WTC11 (cell line): ENCODE measurements around the gene RFC1. TPM values are rescaled to one million over a fixed set of nuclear protein-coding genes. Genes with fewer than 3 reads are reported as not detected.
"Not testable (repeated sequence)": the region's sequence is repeated elsewhere in the genome, so short reads cannot be mapped to it uniquely, and the experiment has no call there.

Source experiments
- ATAC-seq: fragments of 200-7000 bp; cut with Tn5 transposase; 2 replicates; pipeline ENCODE4 v1.10.0; 2021; ENCODE audit warnings: mild to moderate bottlenecking, moderate library complexity
- CTCF ChIA-PET: fragments of 300-600 bp; sonication (Branson Sonifier 250); formaldehyde crosslinking; loops from one replicate; lab custom pipeline; 2021; ENCODE audit warnings: antibody characterized with exemption; lab: Charles Lee
- POLR2A ChIA-PET: fragments of 350-600 bp; sonication (Branson Sonifier 250); formaldehyde crosslinking; loops from one replicate; lab custom pipeline; 2021; ENCODE audit warnings: antibody characterized with exemption; lab: Charles Lee
- DNase-seq: peaks from one replicate; pipeline ENCODE4 v3.0.0; 2021; ENCODE audit warnings: low spot score
- H3K27ac Mint-ChIP-seq: 2 replicates; pipeline ENCODE4 v1.8.0; 2021; ENCODE audit warnings: mixed read lengths
- H3K27me3 Mint-ChIP-seq: 2 replicates; pipeline ENCODE4 v1.8.0; 2021; ENCODE audit warnings: low read depth, mild to moderate bottlenecking, moderate library complexity, mixed read lengths
- H3K36me3 Mint-ChIP-seq: 2 replicates; pipeline ENCODE4 v1.8.0; 2021; ENCODE audit warnings: mixed read lengths
- H3K4me1 Mint-ChIP-seq: 2 replicates; pipeline ENCODE4 v1.8.0; 2022; ENCODE audit warnings: mixed read lengths
- H3K4me3 Mint-ChIP-seq: 2 replicates; pipeline ENCODE4 v1.8.0; 2021; ENCODE audit warnings: mild to moderate bottlenecking, moderate library complexity, mixed read lengths
- H3K9me3 Mint-ChIP-seq: 2 replicates; pipeline ENCODE4 v1.8.0; 2021; ENCODE audit warnings: mixed read lengths
- ETV6 ChIP-seq: sonication (generic); formaldehyde crosslinking; IDR thresholded peaks from 2 replicates; pipeline ENCODE4 v1.8.1; 2022; ENCODE audit warnings: mild to moderate bottlenecking, missing genetic modification reagents
- GRHL2 ChIP-seq: fragments of 250-450 bp; sonication (Bioruptor Pico); IDR thresholded peaks from 2 replicates; pipeline ENCODE4 v1.8.0; 2022; ENCODE audit warnings: mild to moderate bottlenecking, moderate library complexity; ENCODE audit not compliant: insufficient replicate concordance, severe bottlenecking
- NFE2L1 ChIP-seq: sonication (generic); formaldehyde crosslinking; IDR thresholded peaks from 2 replicates; pipeline ENCODE4 v1.8.1; 2023; ENCODE audit warnings: missing genetic modification reagents
- NR1H2 ChIP-seq: sonication (generic); formaldehyde crosslinking; IDR thresholded peaks from 2 replicates; pipeline ENCODE4 v1.9.0; 2021; ENCODE audit warnings: mild to moderate bottlenecking, moderate library complexity, missing genetic modification reagents
- OVOL2 ChIP-seq: fragments of 250-450 bp; sonication (Bioruptor Pico); IDR thresholded peaks from 2 replicates; pipeline ENCODE4 v1.9.0; 2021; ENCODE audit warnings: mild to moderate bottlenecking, borderline replicate concordance
- PRRX2 ChIP-seq: fragments of 250-450 bp; sonication (Bioruptor Pico); IDR thresholded peaks from 2 replicates; pipeline ENCODE4 v1.8.0; 2021; ENCODE audit warnings: mild to moderate bottlenecking
- RELA ChIP-seq: sonication (generic); formaldehyde crosslinking; IDR thresholded peaks from 2 replicates; pipeline ENCODE4 v1.8.1; 2022; ENCODE audit warnings: missing genetic modification reagents, mild to moderate bottlenecking, borderline replicate concordance
- ZNF121 ChIP-seq: sonication (generic); formaldehyde crosslinking; IDR thresholded peaks from 2 replicates; pipeline ENCODE4 v1.8.0; 2023; ENCODE audit warnings: missing genetic modification reagents
- ZNF263 ChIP-seq: sonication (generic); formaldehyde crosslinking; IDR thresholded peaks from 2 replicates; pipeline ENCODE4 v1.8.1; 2022; ENCODE audit warnings: low read depth, mild to moderate bottlenecking, moderate library complexity, missing genetic modification reagents
- ZNF416 ChIP-seq: fragments of 250-450 bp; sonication (Bioruptor Pico); IDR thresholded peaks from 2 replicates; pipeline ENCODE4 v1.9.0; 2021; ENCODE audit warnings: mild to moderate bottlenecking, inconsistent platforms
- ZNF423 ChIP-seq: fragments of 250-450 bp; sonication (Bioruptor Pico); IDR thresholded peaks from 2 replicates; pipeline ENCODE4 v2.1.2; 2022; ENCODE audit warnings: mild to moderate bottlenecking, moderate library complexity
- total RNA-seq: library from RNA; stranded (reverse); gene quantifications from 3 replicates; pipeline ENCODE4 v1.2.3, GENCODE V29; 2021
- TF ChIP-seq, protein P1 (sequence below): fragments of 250-450 bp; sonication (Bioruptor Pico); IDR thresholded peaks from 2 replicates; pipeline ENCODE4 v2.1.2; 2022; ENCODE audit warnings: mild to moderate bottlenecking, moderate library complexity
- TF ChIP-seq, protein P2 (sequence below): fragments of 250-450 bp; sonication (Bioruptor Pico); IDR thresholded peaks from 2 replicates; pipeline ENCODE4 v1.9.0; 2021; ENCODE audit warnings: mild to moderate bottlenecking
- TF ChIP-seq, protein P3 (sequence below): sonication (generic); formaldehyde crosslinking; IDR thresholded peaks from 2 replicates; pipeline ENCODE4 v1.8.1; 2023; ENCODE audit warnings: mild to moderate bottlenecking, missing genetic modification reagents
- TF ChIP-seq, protein P4 (sequence below): fragments of 250-450 bp; sonication (Bioruptor Pico); IDR thresholded peaks from 2 replicates; pipeline ENCODE4 v1.8.0; 2021; ENCODE audit warnings: mild to moderate bottlenecking
- TF ChIP-seq, protein P5 (sequence below): sonication (generic); formaldehyde crosslinking; IDR thresholded peaks from 2 replicates; pipeline ENCODE4 v1.8.1; 2023; ENCODE audit warnings: mild to moderate bottlenecking, missing genetic modification reagents, moderate library complexity
- TF ChIP-seq, protein P6 (sequence below): sonication (generic); formaldehyde crosslinking; IDR thresholded peaks from 2 replicates; pipeline ENCODE4 v1.8.1; 2023; ENCODE audit warnings: mild to moderate bottlenecking, moderate library complexity, missing genetic modification reagents
- TF ChIP-seq, protein P7 (sequence below): fragments of 250-450 bp; sonication (Bioruptor Pico); IDR thresholded peaks from 2 replicates; pipeline ENCODE4 v1.9.0; 2021; ENCODE audit warnings: mild to moderate bottlenecking

Gene RFC1
- total RNA-seq, 1 experiment from 2014 or later = 59.4 TPM

DNA sequence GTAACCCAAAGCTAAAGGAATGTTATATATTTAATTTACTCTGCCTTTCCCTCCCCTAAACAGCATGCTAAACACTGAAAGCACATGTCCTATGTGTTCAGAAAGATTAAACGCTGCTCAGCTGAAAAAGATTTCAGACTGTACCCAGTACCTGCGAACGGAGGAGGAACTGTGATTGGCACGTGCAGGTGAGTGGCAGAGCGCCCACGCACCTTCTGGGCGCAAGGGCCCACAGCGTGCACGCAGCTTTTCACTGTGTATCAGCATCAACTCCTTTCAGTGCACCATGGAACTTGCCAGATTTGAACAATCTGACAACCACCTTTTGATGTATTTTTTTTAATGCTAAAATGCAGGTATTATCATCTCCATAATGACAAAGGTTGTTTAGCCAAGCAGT is 87.7 kb downstream of the RFC1 start (continued):
- TF ChIP-seq, protein P1, sequence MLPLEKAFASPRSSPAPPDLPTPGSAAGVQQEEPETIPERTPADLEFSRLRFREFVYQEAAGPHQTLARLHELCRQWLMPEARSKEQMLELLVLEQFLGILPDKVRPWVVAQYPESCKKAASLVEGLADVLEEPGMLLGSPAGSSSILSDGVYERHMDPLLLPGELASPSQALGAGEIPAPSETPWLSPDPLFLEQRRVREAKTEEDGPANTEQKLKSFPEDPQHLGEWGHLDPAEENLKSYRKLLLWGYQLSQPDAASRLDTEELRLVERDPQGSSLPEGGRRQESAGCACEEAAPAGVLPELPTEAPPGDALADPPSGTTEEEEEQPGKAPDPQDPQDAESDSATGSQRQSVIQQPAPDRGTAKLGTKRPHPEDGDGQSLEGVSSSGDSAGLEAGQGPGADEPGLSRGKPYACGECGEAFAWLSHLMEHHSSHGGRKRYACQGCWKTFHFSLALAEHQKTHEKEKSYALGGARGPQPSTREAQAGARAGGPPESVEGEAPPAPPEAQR = no peak

DNA sequence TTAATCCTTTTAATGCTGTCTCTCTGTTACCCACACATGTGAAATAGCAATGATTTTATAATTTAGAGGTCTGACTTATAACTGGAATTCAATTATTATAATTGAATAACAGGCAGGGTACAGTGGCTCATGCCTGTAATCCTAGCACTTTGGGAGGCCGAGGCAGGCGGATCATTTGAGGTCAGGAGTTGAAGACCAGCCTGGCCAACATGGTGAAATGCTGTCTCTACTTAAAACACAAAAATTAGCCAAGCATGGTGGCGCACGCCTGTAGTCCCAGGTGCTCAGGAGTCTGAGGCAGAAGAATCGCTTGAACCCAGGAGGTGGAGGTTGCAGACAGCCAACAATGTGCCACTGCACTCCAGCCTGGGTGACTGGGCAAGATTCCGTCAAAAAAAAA is 88.5 kb downstream of the RFC1 start:
- ATAC-seq, H3K27me3 Mint-ChIP-seq, CTCF ChIA-PET, H3K4me1 Mint-ChIP-seq, H3K9me3 Mint-ChIP-seq, DNase-seq, POLR2A ChIA-PET, H3K27ac Mint-ChIP-seq, H3K4me3 Mint-ChIP-seq: not testable (repeated sequence)
- peaks cover 11% of the 10 kb centered on the region for H3K36me3 Mint-ChIP-seq

DNA sequence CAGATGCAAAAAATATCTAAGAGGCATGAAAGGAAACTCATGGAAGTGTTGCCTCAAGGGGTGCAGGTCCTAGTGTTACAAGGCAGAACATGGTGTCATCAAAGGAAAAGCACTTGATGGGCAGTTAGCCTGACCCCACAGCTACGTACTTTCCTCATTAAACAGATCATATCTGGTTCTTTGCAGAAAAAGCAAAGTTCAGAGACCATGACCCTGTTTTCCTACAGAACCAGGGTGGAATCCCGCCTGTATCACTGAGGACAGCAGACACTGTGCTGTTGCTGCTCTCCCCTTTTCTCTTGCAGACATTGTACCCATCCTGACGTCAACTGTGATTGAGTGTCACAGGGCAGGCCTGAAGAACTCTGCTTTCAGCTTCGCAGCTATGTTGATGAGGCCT is 91.7 kb downstream of the RFC1 start:
- H3K4me1 Mint-ChIP-seq = no peaks in the 10 kb centered on the region
- ChIA-PET POLR2A (no interaction called here), CTCF (no interaction called here)
- H3K9me3 Mint-ChIP-seq = no peaks in the 10 kb centered on the region
- H3K27ac Mint-ChIP-seq = no peak overlapping the region
- no peak overlapping the region for H3K4me3 Mint-ChIP-seq
- ATAC-seq = no peak
- no peak for DNase-seq
- H3K36me3 Mint-ChIP-seq = peaks cover 11% of the 10 kb centered on the region
- TF ChIP-seq NFE2L1 (CRISPR knock-in tag) (no peak), NR1H2 (CRISPR knock-in tag) (no peak), GRHL2 (CRISPR knock-in tag) (no peak), ZNF423 (CRISPR knock-in tag) (no peak)
- TF ChIP-seq, protein P2, sequence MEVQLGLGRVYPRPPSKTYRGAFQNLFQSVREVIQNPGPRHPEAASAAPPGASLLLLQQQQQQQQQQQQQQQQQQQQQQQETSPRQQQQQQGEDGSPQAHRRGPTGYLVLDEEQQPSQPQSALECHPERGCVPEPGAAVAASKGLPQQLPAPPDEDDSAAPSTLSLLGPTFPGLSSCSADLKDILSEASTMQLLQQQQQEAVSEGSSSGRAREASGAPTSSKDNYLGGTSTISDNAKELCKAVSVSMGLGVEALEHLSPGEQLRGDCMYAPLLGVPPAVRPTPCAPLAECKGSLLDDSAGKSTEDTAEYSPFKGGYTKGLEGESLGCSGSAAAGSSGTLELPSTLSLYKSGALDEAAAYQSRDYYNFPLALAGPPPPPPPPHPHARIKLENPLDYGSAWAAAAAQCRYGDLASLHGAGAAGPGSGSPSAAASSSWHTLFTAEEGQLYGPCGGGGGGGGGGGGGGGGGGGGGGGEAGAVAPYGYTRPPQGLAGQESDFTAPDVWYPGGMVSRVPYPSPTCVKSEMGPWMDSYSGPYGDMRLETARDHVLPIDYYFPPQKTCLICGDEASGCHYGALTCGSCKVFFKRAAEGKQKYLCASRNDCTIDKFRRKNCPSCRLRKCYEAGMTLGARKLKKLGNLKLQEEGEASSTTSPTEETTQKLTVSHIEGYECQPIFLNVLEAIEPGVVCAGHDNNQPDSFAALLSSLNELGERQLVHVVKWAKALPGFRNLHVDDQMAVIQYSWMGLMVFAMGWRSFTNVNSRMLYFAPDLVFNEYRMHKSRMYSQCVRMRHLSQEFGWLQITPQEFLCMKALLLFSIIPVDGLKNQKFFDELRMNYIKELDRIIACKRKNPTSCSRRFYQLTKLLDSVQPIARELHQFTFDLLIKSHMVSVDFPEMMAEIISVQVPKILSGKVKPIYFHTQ = no peak
- H3K27me3 Mint-ChIP-seq = no peaks in the 10 kb centered on the region

DNA sequence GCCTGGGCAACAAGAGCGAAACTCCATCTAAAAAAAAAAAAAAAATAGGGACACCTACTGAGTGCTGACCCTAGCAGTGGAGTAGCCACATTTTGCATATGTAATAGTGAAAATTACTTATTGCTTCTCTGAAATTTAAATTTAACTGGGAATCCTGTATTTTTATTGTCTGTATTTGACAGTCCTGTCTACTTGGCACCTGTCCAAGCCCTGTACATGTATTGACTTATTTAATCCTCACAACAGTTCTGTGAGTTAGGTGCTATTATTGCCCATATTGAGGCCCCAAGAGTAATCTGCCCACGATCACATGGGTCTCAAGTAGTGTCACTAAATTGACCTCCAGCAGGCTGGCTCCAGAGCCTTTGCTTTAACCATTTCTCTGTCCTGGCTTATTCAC is 102.3 kb downstream of the RFC1 start:
- Mint-ChIP-seq H3K27ac (no peak overlapping the region), H3K36me3 (peaks cover 2% of the 10 kb centered on the region; the same call in 1 of the 2 replicates), H3K4me1 (peaks cover 4% of the 10 kb centered on the region; the same call in 1 of the 2 replicates), H3K9me3 (peaks cover 3% of the 10 kb centered on the region; the same call in 1 of the 2 replicates), H3K27me3 (no peaks in the 10 kb centered on the region), H3K4me3 (no peak overlapping the region)
- ATAC-seq = no peak
- ChIA-PET CTCF (no interaction called here), POLR2A (no interaction called here)
- DNase-seq = no peak
- no peak for TF ChIP-seq ETV6 (CRISPR knock-in tag)
- TF ChIP-seq, protein P3, sequence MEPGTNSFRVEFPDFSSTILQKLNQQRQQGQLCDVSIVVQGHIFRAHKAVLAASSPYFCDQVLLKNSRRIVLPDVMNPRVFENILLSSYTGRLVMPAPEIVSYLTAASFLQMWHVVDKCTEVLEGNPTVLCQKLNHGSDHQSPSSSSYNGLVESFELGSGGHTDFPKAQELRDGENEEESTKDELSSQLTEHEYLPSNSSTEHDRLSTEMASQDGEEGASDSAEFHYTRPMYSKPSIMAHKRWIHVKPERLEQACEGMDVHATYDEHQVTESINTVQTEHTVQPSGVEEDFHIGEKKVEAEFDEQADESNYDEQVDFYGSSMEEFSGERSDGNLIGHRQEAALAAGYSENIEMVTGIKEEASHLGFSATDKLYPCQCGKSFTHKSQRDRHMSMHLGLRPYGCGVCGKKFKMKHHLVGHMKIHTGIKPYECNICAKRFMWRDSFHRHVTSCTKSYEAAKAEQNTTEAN (CRISPR knock-in tag) = no peak
- TF ChIP-seq, protein P4, sequence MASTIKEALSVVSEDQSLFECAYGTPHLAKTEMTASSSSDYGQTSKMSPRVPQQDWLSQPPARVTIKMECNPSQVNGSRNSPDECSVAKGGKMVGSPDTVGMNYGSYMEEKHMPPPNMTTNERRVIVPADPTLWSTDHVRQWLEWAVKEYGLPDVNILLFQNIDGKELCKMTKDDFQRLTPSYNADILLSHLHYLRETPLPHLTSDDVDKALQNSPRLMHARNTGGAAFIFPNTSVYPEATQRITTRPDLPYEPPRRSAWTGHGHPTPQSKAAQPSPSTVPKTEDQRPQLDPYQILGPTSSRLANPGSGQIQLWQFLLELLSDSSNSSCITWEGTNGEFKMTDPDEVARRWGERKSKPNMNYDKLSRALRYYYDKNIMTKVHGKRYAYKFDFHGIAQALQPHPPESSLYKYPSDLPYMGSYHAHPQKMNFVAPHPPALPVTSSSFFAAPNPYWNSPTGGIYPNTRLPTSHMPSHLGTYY (CRISPR knock-in tag) = no peak
- no peak for TF ChIP-seq ZNF121 (CRISPR knock-in tag)
- TF ChIP-seq, protein P2 = no peak
- TF ChIP-seq, protein P5, sequence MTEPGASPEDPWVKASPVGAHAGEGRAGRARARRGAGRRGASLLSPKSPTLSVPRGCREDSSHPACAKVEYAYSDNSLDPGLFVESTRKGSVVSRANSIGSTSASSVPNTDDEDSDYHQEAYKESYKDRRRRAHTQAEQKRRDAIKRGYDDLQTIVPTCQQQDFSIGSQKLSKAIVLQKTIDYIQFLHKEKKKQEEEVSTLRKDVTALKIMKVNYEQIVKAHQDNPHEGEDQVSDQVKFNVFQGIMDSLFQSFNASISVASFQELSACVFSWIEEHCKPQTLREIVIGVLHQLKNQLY (CRISPR knock-in tag) = no peak
- no peak for TF ChIP-seq OVOL2
- no peak for TF ChIP-seq RELA
- TF ChIP-seq, protein P6, sequence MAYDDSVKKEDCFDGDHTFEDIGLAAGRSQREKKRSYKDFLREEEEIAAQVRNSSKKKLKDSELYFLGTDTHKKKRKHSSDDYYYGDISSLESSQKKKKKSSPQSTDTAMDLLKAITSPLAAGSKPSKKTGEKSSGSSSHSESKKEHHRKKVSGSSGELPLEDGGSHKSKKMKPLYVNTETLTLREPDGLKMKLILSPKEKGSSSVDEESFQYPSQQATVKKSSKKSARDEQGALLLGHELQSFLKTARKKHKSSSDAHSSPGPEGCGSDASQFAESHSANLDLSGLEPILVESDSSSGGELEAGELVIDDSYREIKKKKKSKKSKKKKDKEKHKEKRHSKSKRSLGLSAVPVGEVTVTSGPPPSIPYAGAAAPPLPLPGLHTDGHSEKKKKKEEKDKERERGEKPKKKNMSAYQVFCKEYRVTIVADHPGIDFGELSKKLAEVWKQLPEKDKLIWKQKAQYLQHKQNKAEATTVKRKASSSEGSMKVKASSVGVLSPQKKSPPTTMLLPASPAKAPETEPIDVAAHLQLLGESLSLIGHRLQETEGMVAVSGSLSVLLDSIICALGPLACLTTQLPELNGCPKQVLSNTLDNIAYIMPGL (CRISPR knock-in tag) = no peak
- no peak for TF ChIP-seq NFE2L1 (CRISPR knock-in tag)
- TF ChIP-seq ZNF263 (CRISPR knock-in tag) = no peak
- TF ChIP-seq PRRX2 (CRISPR knock-in tag) = no peak
- TF ChIP-seq ZNF416 = no peak
- TF ChIP-seq, protein P7, sequence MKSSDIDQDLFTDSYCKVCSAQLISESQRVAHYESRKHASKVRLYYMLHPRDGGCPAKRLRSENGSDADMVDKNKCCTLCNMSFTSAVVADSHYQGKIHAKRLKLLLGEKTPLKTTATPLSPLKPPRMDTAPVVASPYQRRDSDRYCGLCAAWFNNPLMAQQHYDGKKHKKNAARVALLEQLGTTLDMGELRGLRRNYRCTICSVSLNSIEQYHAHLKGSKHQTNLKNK (CRISPR knock-in tag) = no peak
